Gastrocnemius medialis (tissue), 4 donors: Measurements from ENCODE around the gene STBD1. TPM values are rescaled to one million over a fixed set of nuclear protein-coding genes. Genes with fewer than 3 reads are reported as not detected.
"Not testable (repeated sequence)": the region's sequence is repeated elsewhere in the genome, so short reads cannot be mapped to it uniquely, and the experiment has no call there.

ENCODE experiments used
- ATAC-seq, 2 donors: fragments of 150-250 bp; one replicate each; pipeline ENCODE4 v1.9.1; 2016
- DNase-seq, 2 donors: peaks; one replicate each; pipeline ENCODE4 v3.0.0-alpha.2; 2019
- H3K27ac ChIP-seq, 4 donors: fragments of 200-600 bp; sonication (generic); 1 replicate in 1 of 4; 2 replicates in 3 of 4; pipeline ENCODE4 v1.5.1; 2016 to 2018; ENCODE audit warnings: mild to moderate bottlenecking in 2 of 4, moderate library complexity in 1 of 4
- H3K27me3 ChIP-seq, 3 donors: fragments of 200-600 bp; sonication (generic) in 2 of 3; 1 replicate in 1 of 3; 2 replicates in 2 of 3; pipeline versions ENCODE4 v1.5.1 to v1.6.0; 2016 to 2019; ENCODE audit warnings: mild to moderate bottlenecking in 1 of 3, moderate library complexity in 1 of 3
- H3K36me3 ChIP-seq, 2 donors: fragments of 200-600 bp; sonication (generic) in 1 of 2; one replicate each; pipeline ENCODE4 v1.5.1; 2017 to 2018
- H3K4me1 ChIP-seq, 2 donors: fragments of 200-600 bp; sonication (generic) in 1 of 2; one replicate each; pipeline ENCODE4 v1.5.1; 2016 to 2017; ENCODE audit warnings: mild to moderate bottlenecking in 2 of 2
- H3K4me3 ChIP-seq, 4 donors: fragments of 200-600 bp; sonication (generic) in 3 of 4; 1 replicate in 1 of 4; 2 replicates in 3 of 4; pipeline ENCODE4 v1.5.1; 2016 to 2019; ENCODE audit warnings: mild to moderate bottlenecking in 2 of 4
- H3K9me3 ChIP-seq, 3 donors: fragments of 200-600 bp; sonication (generic) in 2 of 3; 1 replicate in 1 of 3; 2 replicates in 2 of 3; pipeline ENCODE4 v1.5.1; 2016 to 2019
- CTCF ChIP-seq, 5 experiments: fragments of 450-650 bp in 3 of 5; fragments of 200-600 bp in 2 of 5; sonication (generic) in 2 of 5; IDR thresholded peaks in 4 of 5; conservative IDR thresholded peaks in 1 of 5; 1 replicate in 4 of 5; 2 replicates in 1 of 5; pipeline ENCODE4 v1.5.1; 2016 to 2019; ENCODE audit warnings: antibody characterized with exemption in 5 of 5, mild to moderate bottlenecking in 3 of 5, moderate library complexity in 3 of 5
- POLR2A ChIP-seq, 2 donors: fragments of 450-650 bp; IDR thresholded peaks; one replicate each; pipeline ENCODE4 v1.6.1; 2017; ENCODE audit warnings: antibody characterized with exemption in 2 of 2, mild to moderate bottlenecking in 2 of 2, moderate library complexity in 2 of 2
- in situ Hi-C, 4 donors: fragments of 200-750 bp; cut with MboI; loops; one replicate each; pipeline versions ENCODE4 v1.15.0 to v1.8.0; 2017; ENCODE audit warnings: low sequenced_read_pairs in 4 of 4
- intact Hi-C: fragments of 100-400 bp; cut with DNase I; formaldehyde crosslinking; loops from one replicate; pipeline ENCODE4 v1.15.1; 2023; ENCODE audit warnings: low total_unique reads
- total RNA-seq, 4 donors: library from RNA; depleted of rRNA; stranded (reverse); fragments of >200 nt; gene quantifications; one replicate each; pipeline versions ENCODE4 v1.1.0 to v1.2.3, GENCODE V29; 2016

The STBD1 gene
- total RNA-seq, 4 donors from 2014 or later, result 17.9 to 57.5 (median 41.5) TPM

GRCh38 chr4:76280488-76281441, 25.8 kb upstream of the STBD1 start:
- TF ChIP-seq CTCF (IDR thresholded peaks at IDR 0.05 in 4 of 5, conservative IDR thresholded peaks at IDR 0.05 in 1 of 5), result no peak
- TF ChIP-seq POLR2A (IDR thresholded peaks at IDR 0.05), result no peak
- Histone ChIP-seq H3K36me3 (no peaks in the 10 kb centered on the region), H3K9me3 (no peaks in the 10 kb centered on the region), H3K27me3 (no peaks in the 10 kb centered on the region), H3K4me3 (no peak overlapping the region), H3K4me1 (peaks cover 9 to 18% of the 10 kb centered on the region in 2 donors), H3K27ac (no peak overlapping the region)
- in situ Hi-C loops (no loop called here), intact Hi-C loops (no loop called here)
- ATAC-seq (peak; percentile 36 to 54), DNase-seq (no peak)

- H3K36me3 ChIP-seq, H3K4me3 ChIP-seq, in situ Hi-C loops, ATAC-seq, H3K27ac ChIP-seq, intact Hi-C loops, DNase-seq, H3K9me3 ChIP-seq, H3K27me3 ChIP-seq: not testable (repeated sequence)
- peaks cover 9 to 18% of the 10 kb centered on the region in 2 donors for H3K4me1 ChIP-seq
Observed at GRCh38 chr4:76281594-76281993, 24.9 kb upstream of the STBD1 start.

- intact Hi-C loops, result no loop called here
- no peak for DNase-seq
- H3K4me3 ChIP-seq, result no peak overlapping the region
Observed at GRCh38 chr4:76282941-76283689, 23.4 kb upstream of the STBD1 start.

GRCh38 chr4:76283900-76284299, 22.6 kb upstream of the STBD1 start:
- no peak for ATAC-seq
- in situ Hi-C loops, result no loop called here
- Histone ChIP-seq H3K27me3 (no peaks in the 10 kb centered on the region), H3K27ac (no peak overlapping the region), H3K9me3 (no peaks in the 10 kb centered on the region), H3K4me3 (no peak overlapping the region), H3K4me1 (peaks cover 9 to 18% of the 10 kb centered on the region in 2 donors), H3K36me3 (no peaks in the 10 kb centered on the region)
- no peak for DNase-seq
- TF ChIP-seq POLR2A (IDR thresholded peaks at IDR 0.05), result no peak
- TF ChIP-seq CTCF (IDR thresholded peaks at IDR 0.05 in 4 of 5, conservative IDR thresholded peaks at IDR 0.05 in 1 of 5), result no peak
- intact Hi-C loops, result no loop called here

More at GRCh38 chr4:76282941-76283689, 23.4 kb upstream of the STBD1 start:
- Histone ChIP-seq H3K27me3 (no peaks in the 10 kb centered on the region), H3K36me3 (no peaks in the 10 kb centered on the region), H3K9me3 (no peaks in the 10 kb centered on the region), H3K4me1 (peaks cover 9 to 18% of the 10 kb centered on the region in 2 donors), H3K27ac (no peak overlapping the region)
- in situ Hi-C loops, result no loop called here
- ATAC-seq, result peak in 1 of 2 donors; percentile 41
- no peak for TF ChIP-seq POLR2A (IDR thresholded peaks at IDR 0.05)
- TF ChIP-seq CTCF (IDR thresholded peaks at IDR 0.05 in 4 of 5, conservative IDR thresholded peaks at IDR 0.05 in 1 of 5), result no peak

GRCh38 chr4:76287811-76288210, 18.7 kb upstream of the STBD1 start:
- in situ Hi-C loops, H3K27ac ChIP-seq, H3K4me1 ChIP-seq, ATAC-seq, H3K36me3 ChIP-seq, H3K4me3 ChIP-seq, H3K9me3 ChIP-seq, H3K27me3 ChIP-seq, DNase-seq, intact Hi-C loops: not testable (repeated sequence)
